Effector memory CD4-positive, alpha-beta T cell (primary cell): ENCODE results near the gene DHRS7B.

Experiments
- DNase-seq, 3 donors: peaks; one replicate each; pipeline ENCODE4 v3.0.0-alpha.2; 2020
- H3K27ac ChIP-seq: 2 replicates; pipeline ENCODE4 v1.7.0; 2013; ENCODE audit warnings: mild to moderate bottlenecking, low read length, moderate library complexity; ENCODE audit not compliant: insufficient read depth, poor library complexity, severe bottlenecking
- H3K27me3 ChIP-seq: replicated peaks from 2 replicates; pipeline ENCODE4 v1.7.0; 2013; ENCODE audit warnings: mild to moderate bottlenecking, low read length; ENCODE audit not compliant: insufficient read depth, control insufficient read depth, poor library complexity, severe bottlenecking
- H3K36me3 ChIP-seq: 2 replicates; pipeline ENCODE4 v1.7.0; 2013; ENCODE audit warnings: mild to moderate bottlenecking, low read length, moderate library complexity; ENCODE audit not compliant: control insufficient read depth, insufficient read depth
- H3K4me1 ChIP-seq: 2 replicates; pipeline ENCODE4 v1.7.0; 2013; ENCODE audit warnings: low read length, mild to moderate bottlenecking; ENCODE audit not compliant: control insufficient read depth, insufficient read depth, poor library complexity, severe bottlenecking
- H3K4me3 ChIP-seq: 2 replicates; pipeline ENCODE4 v1.7.0; 2013; ENCODE audit warnings: low read length, low read depth, mild to moderate bottlenecking; ENCODE audit not compliant: insufficient read depth, poor library complexity, severe bottlenecking
- H3K9me3 ChIP-seq: 2 replicates; pipeline ENCODE4 v1.7.0; 2013; ENCODE audit warnings: mild to moderate bottlenecking, low read length, moderate library complexity; ENCODE audit not compliant: control insufficient read depth

The DHRS7B gene

GRCh38 chr17:21090902-21091618 lies 35.7 kb upstream of the DHRS7B start:
- Histone ChIP-seq H3K9me3 (no peaks in the 10 kb centered on the region), H3K27ac (no peak overlapping the region)
- DNase-seq: no peak

GRCh38 chr17:21094298-21094704 lies 32.5 kb upstream of the DHRS7B start:
- no peak overlapping the region for H3K4me3 ChIP-seq
- no peak for DNase-seq
- no peaks in the 10 kb centered on the region for H3K27me3 ChIP-seq
- H3K4me1 ChIP-seq: peaks cover 4% of the 10 kb centered on the region
- H3K9me3 ChIP-seq: no peaks in the 10 kb centered on the region
- no peak overlapping the region for H3K27ac ChIP-seq
- no peaks in the 10 kb centered on the region for H3K36me3 ChIP-seq

More at GRCh38 chr17:21090902-21091618, 35.7 kb upstream of the DHRS7B start:
- Histone ChIP-seq H3K4me3 (no peak overlapping the region), H3K4me1 (no peaks in the 10 kb centered on the region), H3K27me3 (no peaks in the 10 kb centered on the region), H3K36me3 (no peaks in the 10 kb centered on the region)

GRCh38 chr17:21095735-21096134 lies 31.0 kb upstream of the DHRS7B start:
- Histone ChIP-seq H3K4me1 (peaks cover 4% of the 10 kb centered on the region), H3K27me3 (no peaks in the 10 kb centered on the region)
- DNase-seq: no peak

DNA sequence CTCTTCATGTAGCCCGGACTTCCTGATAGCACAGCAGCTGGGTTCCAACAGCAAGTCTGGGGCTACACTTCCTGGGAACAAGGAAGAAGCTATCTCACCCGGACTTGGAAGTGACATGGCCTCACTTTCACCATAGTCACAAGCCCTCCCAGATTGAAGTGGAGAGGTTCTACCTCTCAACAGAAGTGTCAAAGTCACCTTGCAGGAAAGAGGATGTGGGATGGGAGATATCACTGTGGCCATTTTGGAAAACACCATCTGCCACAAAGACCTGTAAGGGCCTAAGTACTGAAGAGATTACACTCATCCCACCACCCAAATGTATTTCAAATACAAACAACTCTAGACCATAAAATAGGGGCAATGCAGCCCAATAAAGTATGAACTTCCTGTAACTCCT lies 29.9 kb upstream of the DHRS7B start:
- no peak overlapping the region for H3K4me3 ChIP-seq
- no peak overlapping the region for H3K27ac ChIP-seq
- no peaks in the 10 kb centered on the region for H3K27me3 ChIP-seq
- no peak for DNase-seq
- H3K36me3 ChIP-seq: no peaks in the 10 kb centered on the region
- H3K9me3 ChIP-seq: no peaks in the 10 kb centered on the region
- H3K4me1 ChIP-seq: peaks cover 4% of the 10 kb centered on the region

More at GRCh38 chr17:21095735-21096134, 31.0 kb upstream of the DHRS7B start:
- Histone ChIP-seq H3K9me3 (no peaks in the 10 kb centered on the region), H3K36me3 (no peaks in the 10 kb centered on the region), H3K27ac (no peak overlapping the region), H3K4me3 (no peak overlapping the region)

DNA sequence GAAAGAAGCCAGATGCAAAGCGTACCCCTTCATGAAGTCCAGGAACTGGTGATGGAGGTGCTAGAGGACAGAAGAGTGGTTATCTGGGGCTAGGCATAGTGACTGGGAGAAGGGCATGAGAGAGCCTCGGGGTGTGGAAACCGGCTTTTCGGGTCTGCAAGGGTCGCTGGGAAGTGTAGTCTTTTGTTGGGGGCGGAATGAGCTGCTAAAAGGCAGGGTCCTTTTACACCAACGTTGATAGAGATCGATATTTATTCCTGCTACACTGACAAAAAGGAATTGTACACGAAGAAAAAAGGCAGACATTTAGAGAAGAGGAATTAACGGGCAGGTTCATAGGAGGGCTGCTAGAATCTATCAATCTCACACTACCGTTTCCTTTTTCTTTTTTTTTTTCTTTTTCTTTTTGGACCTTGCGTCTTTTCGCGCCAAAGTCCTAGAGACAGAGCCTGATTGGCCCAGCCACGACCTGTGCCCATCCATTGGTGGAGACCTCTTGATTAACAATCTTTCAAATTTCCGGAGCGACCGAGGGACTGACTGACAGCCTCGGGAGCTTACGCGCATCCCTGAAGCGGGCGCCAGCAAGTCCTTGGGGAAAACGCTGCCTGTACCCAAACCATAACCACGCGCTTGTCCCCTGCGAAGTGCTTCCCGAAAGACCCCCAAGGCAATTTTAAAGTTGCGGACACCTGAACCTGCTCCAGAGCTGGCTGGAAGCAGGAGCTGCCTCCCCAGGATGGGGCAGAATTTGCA lies 27.7 kb upstream of the DHRS7B start:
- Histone ChIP-seq H3K27ac (no peak overlapping the region), H3K9me3 (no peaks in the 10 kb centered on the region), H3K4me1 (peaks cover 4% of the 10 kb centered on the region), H3K27me3 (no peaks in the 10 kb centered on the region), H3K4me3 (peak overlapping the region; percentile 66), H3K36me3 (no peaks in the 10 kb centered on the region)
- DNase-seq: peak; percentile 9 to 52 (median 31)

DNA sequence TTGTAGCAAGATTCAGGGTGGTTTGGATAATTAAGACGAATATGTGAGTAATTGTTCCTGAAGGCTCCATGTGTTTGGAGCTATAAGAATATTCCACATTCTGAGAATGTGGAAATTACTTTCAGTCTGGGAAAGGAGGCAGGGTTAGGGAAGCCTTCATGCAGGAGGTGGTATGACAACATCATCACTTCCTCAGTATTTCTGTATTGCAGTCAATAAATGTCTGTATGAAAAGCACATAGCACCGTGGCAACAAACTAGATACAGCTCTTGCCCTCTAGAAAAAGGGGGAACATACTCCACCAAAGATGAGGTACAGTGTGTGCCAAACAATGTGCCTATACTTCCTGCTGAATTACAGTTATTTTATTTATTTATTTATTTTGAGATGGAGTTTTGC lies 26.1 kb upstream of the DHRS7B start:
- DNase-seq: no peak
- Histone ChIP-seq H3K9me3 (no peaks in the 10 kb centered on the region), H3K27ac (no peak overlapping the region), H3K27me3 (no peaks in the 10 kb centered on the region), H3K4me1 (peaks cover 4% of the 10 kb centered on the region), H3K4me3 (no peak overlapping the region), H3K36me3 (no peaks in the 10 kb centered on the region)

- H3K4me3 ChIP-seq: no peak overlapping the region
- no peaks in the 10 kb centered on the region for H3K4me1 ChIP-seq
- DNase-seq: no peak
- H3K27me3 ChIP-seq: no peaks in the 10 kb centered on the region
- no peaks in the 10 kb centered on the region for H3K36me3 ChIP-seq
- H3K27ac ChIP-seq: no peak overlapping the region
- H3K9me3 ChIP-seq: no peaks in the 10 kb centered on the region
Observed at GRCh38 chr17:21104608-21105007, 22.2 kb upstream of the DHRS7B start.

DNA sequence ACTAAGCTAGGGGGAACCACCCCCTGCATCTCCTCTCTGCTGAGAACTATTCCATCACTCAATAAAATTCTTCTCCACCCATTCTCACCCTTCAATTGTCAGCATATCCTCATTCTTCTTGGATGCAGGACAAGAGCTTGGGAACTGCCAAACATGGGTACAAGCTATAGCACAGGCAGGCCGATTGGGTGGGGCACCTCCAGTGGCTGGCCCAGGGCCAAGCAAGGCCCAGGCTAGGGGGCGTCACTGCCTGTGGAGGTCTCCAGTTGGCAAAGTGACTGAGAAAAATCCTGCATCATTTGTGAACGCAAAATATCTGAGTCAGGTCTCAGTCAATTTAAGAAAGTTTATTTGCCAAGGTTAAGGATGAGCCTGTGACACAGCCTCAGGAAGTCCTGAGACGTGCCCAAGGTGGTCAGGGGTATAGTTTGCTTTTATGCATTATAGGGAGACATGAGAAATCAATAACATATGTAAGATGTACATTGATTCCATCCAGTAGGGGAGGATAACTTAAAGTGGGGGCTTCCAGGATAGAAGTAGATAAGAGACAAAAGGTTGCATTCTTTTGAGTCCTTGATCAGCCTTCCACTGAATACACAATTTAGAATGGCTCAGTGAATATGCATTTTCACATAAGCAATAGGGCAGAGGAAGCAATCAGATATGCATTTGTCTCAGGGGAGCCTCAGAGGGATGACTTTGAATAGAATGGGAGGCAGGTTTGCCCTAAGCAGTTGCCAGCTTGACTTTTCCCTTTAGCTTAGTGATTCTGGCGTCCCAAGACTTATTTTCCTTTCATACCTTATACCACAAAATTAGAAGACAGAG lies 21.5 kb upstream of the DHRS7B start:
- Histone ChIP-seq H3K27ac (no peak overlapping the region), H3K36me3 (no peaks in the 10 kb centered on the region), H3K9me3 (no peaks in the 10 kb centered on the region), H3K4me1 (no peaks in the 10 kb centered on the region), H3K4me3 (no peak overlapping the region), H3K27me3 (no peaks in the 10 kb centered on the region)
- no peak for DNase-seq

- H3K36me3 ChIP-seq: no peaks in the 10 kb centered on the region
- no peak for DNase-seq
- no peaks in the 10 kb centered on the region for H3K4me1 ChIP-seq
- H3K27me3 ChIP-seq: no peaks in the 10 kb centered on the region
- no peaks in the 10 kb centered on the region for H3K9me3 ChIP-seq
- H3K4me3 ChIP-seq: no peak overlapping the region
- H3K27ac ChIP-seq: no peak overlapping the region
Observed at GRCh38 chr17:21106316-21106715, 20.4 kb upstream of the DHRS7B start.
